Measurements from ENCODE around the gene LTBR.

Gene LTBR

DNA sequence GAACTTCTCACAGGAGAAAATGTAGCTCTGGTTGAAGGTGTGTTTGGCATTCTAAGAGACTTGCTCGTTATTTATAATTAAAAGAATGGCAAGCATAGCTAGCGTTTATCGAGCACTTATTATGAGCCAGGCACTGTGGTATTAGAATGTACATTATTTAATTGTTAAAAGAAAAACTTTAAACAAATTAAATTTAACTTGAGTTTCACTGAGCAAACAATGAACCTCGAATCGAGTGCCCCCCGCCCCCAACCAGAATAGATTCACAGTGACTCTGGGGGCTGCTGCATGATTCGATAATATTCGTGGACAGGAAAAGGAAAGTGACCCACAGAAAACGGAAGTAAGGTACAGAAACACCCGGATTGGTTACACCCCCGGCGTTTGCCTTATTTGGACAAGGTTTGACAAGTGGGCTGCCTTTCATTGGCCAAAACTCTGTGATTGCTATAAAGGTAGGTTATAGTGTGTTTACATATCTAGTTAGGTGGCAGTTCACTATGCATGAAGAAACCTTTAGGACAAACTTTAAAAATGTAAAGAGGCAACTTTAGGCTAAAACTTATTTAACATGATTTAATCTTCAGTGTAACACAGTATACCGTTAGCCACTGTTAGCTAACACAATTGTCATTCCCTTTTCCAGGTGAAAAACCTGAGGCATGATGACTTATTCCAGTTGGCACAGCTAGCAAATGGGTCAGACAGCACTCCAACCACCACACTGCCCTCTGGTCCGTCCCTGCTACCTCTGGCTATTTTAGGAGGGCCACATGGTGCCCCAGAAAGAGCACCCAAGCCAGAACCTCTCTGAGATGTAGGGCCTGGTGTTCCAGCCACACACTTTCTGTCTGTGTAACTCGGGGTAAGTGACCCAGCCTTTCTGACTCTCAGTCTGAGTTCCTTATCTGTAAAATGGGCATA, 15.7 kb upstream of the LTBR start:
- no peak for DNase-seq (ENCODE audit: low read depth, low spot score)
- TF ChIP-seq, protein P1, sequence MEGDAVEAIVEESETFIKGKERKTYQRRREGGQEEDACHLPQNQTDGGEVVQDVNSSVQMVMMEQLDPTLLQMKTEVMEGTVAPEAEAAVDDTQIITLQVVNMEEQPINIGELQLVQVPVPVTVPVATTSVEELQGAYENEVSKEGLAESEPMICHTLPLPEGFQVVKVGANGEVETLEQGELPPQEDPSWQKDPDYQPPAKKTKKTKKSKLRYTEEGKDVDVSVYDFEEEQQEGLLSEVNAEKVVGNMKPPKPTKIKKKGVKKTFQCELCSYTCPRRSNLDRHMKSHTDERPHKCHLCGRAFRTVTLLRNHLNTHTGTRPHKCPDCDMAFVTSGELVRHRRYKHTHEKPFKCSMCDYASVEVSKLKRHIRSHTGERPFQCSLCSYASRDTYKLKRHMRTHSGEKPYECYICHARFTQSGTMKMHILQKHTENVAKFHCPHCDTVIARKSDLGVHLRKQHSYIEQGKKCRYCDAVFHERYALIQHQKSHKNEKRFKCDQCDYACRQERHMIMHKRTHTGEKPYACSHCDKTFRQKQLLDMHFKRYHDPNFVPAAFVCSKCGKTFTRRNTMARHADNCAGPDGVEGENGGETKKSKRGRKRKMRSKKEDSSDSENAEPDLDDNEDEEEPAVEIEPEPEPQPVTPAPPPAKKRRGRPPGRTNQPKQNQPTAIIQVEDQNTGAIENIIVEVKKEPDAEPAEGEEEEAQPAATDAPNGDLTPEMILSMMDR (IDR thresholded peaks at IDR 0.05; ENCODE audit: low read depth, low read length) = no peak
- H3K4me3 ChIP-seq (ENCODE audit: low read depth, low read length) = no peak overlapping the region
- in situ Hi-C loops (cut with HindIII; ENCODE audit: low sequenced_read_pairs) = no loop called here

DNA sequence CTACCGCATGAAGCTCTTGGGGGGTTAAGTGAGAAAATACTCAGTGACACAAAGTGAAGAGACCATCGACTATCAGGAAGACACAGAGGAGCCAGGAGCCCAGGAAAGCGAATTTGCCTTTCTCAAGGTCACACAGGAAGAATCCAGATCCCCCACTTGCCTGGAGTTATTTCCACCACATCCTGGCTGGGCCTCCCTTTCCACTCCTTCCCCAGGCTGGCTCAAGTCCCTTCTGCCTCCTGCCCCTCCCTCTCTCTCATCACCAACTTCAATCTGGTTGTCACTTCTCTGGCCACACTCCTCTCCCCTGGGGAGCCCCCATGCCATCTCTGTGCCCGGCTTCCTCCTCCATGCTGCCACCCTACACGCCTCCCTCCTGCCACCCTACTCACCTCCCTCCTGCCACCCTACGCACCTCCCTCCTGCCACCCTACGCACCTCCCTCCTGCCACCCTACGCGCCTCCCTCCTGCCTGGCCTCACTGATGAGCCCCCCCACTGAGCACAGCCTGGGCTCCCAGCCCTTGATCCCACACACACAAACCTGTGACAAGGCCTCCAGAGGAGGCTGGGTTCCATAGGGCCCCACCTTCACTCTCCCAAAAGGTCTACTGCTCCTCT, 14.9 kb upstream of the LTBR start:
- no peak overlapping the region for H3K4me3 ChIP-seq (ENCODE audit: low read depth, low read length)
- TF ChIP-seq, protein P1 (IDR thresholded peaks at IDR 0.05; ENCODE audit: low read depth, low read length) = no peak
- in situ Hi-C loops (cut with HindIII; ENCODE audit: low sequenced_read_pairs) = no loop called here
- no peak for DNase-seq (ENCODE audit: low read depth, low spot score)

DNA sequence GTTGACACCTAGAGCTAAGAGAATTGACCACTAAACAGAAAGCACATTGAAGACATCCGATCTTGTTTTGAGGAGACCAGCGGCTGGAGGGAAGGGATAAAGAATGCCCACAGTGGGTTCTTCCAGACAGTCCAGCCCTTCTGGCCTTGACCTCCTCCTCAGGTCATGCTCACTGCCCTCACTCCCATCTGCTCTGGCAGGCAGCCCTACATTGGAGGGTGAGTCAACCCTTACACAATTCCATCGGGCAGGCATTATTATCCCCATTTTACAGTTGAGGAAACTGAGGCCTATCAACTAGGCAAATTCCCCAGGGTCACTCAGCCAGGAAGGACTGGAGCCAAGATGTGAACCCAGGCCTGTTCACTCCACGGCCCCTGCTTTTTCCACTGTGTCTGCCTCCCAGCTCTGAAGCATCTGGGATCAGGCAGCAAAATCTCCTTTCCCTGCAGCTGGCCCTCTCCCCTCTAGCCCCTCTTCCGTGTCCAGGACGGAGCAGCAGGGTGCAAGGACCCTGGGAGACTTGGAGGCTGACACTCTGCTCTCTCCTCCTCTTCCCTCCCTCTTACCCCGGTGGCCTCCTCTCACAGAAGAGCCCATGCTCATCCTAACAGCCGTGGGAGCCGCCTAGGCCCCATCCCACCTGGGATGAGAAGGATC, 13.9 kb upstream of the LTBR start:
- no peak for DNase-seq (ENCODE audit: low read depth, low spot score)
- TF ChIP-seq, protein P1 (IDR thresholded peaks at IDR 0.05; ENCODE audit: low read depth, low read length) = no peak
- H3K4me3 ChIP-seq (ENCODE audit: low read depth, low read length) = no peak overlapping the region
- in situ Hi-C loops (cut with HindIII; ENCODE audit: low sequenced_read_pairs) = no loop called here

DNA sequence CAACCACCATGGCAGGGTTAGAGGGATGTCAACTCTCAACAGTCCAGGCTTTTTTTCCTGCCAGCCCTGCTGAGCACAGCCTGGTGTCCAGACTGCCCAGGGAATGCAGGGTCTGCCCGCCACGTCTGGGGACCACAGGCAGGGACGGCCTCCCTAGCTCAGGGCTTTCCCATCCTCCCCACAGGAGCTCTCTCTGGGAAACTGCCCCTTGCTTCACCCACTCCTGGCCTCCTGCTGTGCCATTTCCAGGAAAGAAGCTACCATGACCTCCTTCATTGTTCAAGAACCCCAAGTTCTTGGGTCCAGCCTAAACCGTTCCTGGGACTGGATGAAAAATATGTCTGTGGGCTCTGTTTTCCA, 13.4 kb upstream of the LTBR start:
- H3K4me3 ChIP-seq (ENCODE audit: low read depth, low read length) = no peak overlapping the region
- in situ Hi-C loops (cut with HindIII; ENCODE audit: low sequenced_read_pairs) = no loop called here
- TF ChIP-seq, protein P1 (IDR thresholded peaks at IDR 0.05; ENCODE audit: low read depth, low read length) = no peak
- DNase-seq (ENCODE audit: low read depth, low spot score) = no peak

DNA sequence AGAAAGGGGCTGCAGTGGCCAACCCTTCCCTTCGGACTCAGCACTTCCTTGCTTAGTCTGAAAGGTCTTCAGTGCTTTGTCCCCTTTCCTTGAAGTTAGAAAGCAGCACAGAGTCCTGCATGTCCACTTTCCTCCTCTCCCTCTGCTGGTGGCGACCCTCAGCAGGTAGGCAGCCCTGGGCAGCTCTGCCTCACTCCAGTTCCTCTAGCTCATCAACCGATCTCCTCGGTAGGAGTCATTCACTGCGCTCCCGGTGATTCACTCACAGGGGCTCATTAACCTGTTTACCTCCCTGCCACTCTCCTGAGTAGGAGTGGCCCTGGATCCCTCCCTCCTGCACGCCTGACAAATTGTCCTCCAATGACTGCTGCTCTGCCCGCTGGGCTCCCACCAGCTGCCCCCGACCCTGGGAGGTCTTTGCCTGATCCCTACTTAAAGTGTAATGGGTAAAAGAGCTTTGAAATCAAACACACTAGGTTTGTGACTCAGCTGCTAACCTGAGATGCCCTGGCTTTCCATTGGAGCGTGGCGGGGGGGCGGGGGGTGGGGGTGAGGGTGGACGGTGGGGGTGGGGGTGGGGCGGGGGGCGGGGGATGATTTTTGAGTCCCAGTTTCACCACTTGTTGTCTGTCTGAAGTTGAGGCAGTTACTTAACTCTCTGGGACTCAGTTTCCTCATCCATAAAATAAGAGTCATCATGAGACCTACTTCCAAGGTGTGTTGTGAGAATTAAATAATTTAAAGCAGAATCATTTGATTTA, 12.8 kb upstream of the LTBR start:
- DNase-seq (ENCODE audit: low read depth, low spot score) = peak; percentile 85
- TF ChIP-seq, protein P1 (IDR thresholded peaks at IDR 0.05; ENCODE audit: low read depth, low read length) = peak; percentile 40
- no peak overlapping the region for H3K4me3 ChIP-seq (ENCODE audit: low read depth, low read length)
- in situ Hi-C loops (cut with HindIII; ENCODE audit: low sequenced_read_pairs) = no loop called here

DNA sequence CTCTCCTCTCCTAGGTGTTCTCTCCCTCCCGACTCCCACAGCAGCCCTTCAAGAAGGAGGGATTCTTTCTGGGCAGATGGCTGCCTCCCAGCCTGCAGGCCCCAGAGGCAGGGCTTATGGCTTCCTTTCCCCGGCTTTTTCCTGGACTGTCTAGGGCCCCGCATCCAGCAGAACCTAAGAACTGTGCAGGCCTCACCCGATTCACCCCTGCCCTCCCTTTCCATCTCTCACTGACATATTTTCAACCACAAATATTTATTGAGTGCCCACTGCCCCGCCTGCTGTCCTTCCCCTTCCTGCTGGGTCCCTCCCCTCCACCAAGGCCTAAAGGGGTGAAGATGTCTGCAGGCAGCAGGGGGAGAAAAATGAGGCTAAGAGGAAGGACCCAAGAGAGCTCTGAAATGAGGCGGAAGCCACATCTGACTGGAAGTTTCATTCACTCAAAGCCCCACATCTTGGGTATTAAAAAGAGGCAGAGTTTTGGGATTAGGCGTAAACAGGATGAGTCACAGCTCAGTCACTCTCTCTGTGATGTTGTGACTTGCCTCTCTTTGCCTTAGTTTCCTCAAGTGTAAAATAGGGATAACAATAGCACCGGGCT, 11.5 kb upstream of the LTBR start:
- peak; percentile 83 for DNase-seq (ENCODE audit: low read depth, low spot score)
- TF ChIP-seq, protein P1 (IDR thresholded peaks at IDR 0.05; ENCODE audit: low read depth, low read length) = no peak
- no peak overlapping the region for H3K4me3 ChIP-seq (ENCODE audit: low read depth, low read length)
- in situ Hi-C loops (cut with HindIII; ENCODE audit: low sequenced_read_pairs) = no loop called here
